Middle frontal gyrus (tissue), 1 donor: Measurements from ENCODE around the gene TMEM218.

Experiments
- DNase-seq: peaks from one replicate; pipeline ENCODE4 v3.0.0-alpha.2; 2015; ENCODE audit warnings: low spot score; ENCODE audit errors: extremely low spot score

Gene TMEM218

GRCh38 chr11:125111343-125112207 lies at the start of gene TMEM218:
Gene TMEM218, minus strand, starts transcription at chr11:125111626. Its CDS starts 9,385 bp downstream, at chr11:125102241.
- DNase-seq: peak; percentile 98

GRCh38 chr11:125157953-125158680 lies 46.7 kb upstream of the TMEM218 start:
- DNase-seq: no peak

- DNase-seq: no peak
These were observed 45.8 kb upstream of the TMEM218 start for GRCh38 chr11:125157118-125157733.

GRCh38 chr11:125156346-125157117 lies 45.1 kb upstream of the TMEM218 start:
- DNase-seq: no peak

GRCh38 chr11:125155767-125156166 lies 44.3 kb upstream of the TMEM218 start:
- no peak for DNase-seq

GRCh38 chr11:125155100-125155444 lies 43.6 kb upstream of the TMEM218 start:
- no peak for DNase-seq

GRCh38 chr11:125154378-125155099 lies 43.1 kb upstream of the TMEM218 start:
- no peak for DNase-seq

GRCh38 chr11:125153837-125154236 lies 42.4 kb upstream of the TMEM218 start:
- DNase-seq: no peak

GRCh38 chr11:125148743-125149142 lies 37.3 kb upstream of the TMEM218 start:
- no peak for DNase-seq

- no peak for DNase-seq
These were observed 36.6 kb upstream of the TMEM218 start for GRCh38 chr11:125148011-125148410.

- no peak for DNase-seq
These were observed 35.9 kb upstream of the TMEM218 start for GRCh38 chr11:125147280-125147679.

- DNase-seq: no peak
These were observed 34.8 kb upstream of the TMEM218 start for GRCh38 chr11:125146232-125146631.

- DNase-seq: no peak
These were observed 30.5 kb upstream of the TMEM218 start for GRCh38 chr11:125141686-125142535.

GRCh38 chr11:125141178-125141577 lies 29.8 kb upstream of the TMEM218 start:
- DNase-seq: no peak

- no peak for DNase-seq
These were observed 28.8 kb upstream of the TMEM218 start for GRCh38 chr11:125140233-125140632.

- DNase-seq: no peak
These were observed 28.4 kb upstream of the TMEM218 start for GRCh38 chr11:125139778-125140177.

GRCh38 chr11:125138966-125139365 lies 27.5 kb upstream of the TMEM218 start:
- DNase-seq: no peak

- no peak for DNase-seq
These were observed 24.6 kb upstream of the TMEM218 start for GRCh38 chr11:125136001-125136400.

- no peak for DNase-seq
These were observed 21.2 kb upstream of the TMEM218 start for GRCh38 chr11:125132596-125132995.

- DNase-seq: no peak
These were observed 20.6 kb upstream of the TMEM218 start for GRCh38 chr11:125132071-125132470.
